GM19240 (cell line): ENCODE measurements around the gene ACVR1C.
"Not testable (repeated sequence)": the region's sequence is repeated elsewhere in the genome, so short reads cannot be mapped to it uniquely, and the experiment has no call there.

Experiments used
- DNase-seq: peaks from one replicate; pipeline ENCODE4 v3.0.0; 2011; ENCODE audit warnings: low spot score; ENCODE audit not compliant: insufficient read length

The ACVR1C gene

GRCh38 chr2:157574165-157574564 is 54.5 kb downstream of the ACVR1C start:
- no peak for DNase-seq

- peak; percentile 2 for DNase-seq
Observed at GRCh38 chr2:157572725-157573124, 55.9 kb downstream of the ACVR1C start.

- DNase-seq: not testable (repeated sequence)
Observed at GRCh38 chr2:157566623-157567022, 62.0 kb downstream of the ACVR1C start.

GRCh38 chr2:157566113-157566512 is 62.6 kb downstream of the ACVR1C start:
- DNase-seq: not testable (repeated sequence)

GRCh38 chr2:157565550-157565949 is 63.1 kb downstream of the ACVR1C start:
- no peak for DNase-seq

GRCh38 chr2:157559890-157560289 is 68.8 kb downstream of the ACVR1C start:
- no peak for DNase-seq

GRCh38 chr2:157559461-157559860 is 69.2 kb downstream of the ACVR1C start:
- no peak for DNase-seq

GRCh38 chr2:157559061-157559460 is 69.6 kb downstream of the ACVR1C start:
- DNase-seq: no peak

- DNase-seq: no peak
Observed at GRCh38 chr2:157557770-157558169, 70.9 kb downstream of the ACVR1C start.

- DNase-seq: no peak
Observed at GRCh38 chr2:157540102-157540501, 88.6 kb downstream of the ACVR1C start.

GRCh38 chr2:157538064-157538463 is 90.6 kb downstream of the ACVR1C start:
- DNase-seq: no peak

GRCh38 chr2:157536815-157537214 is 91.8 kb downstream of the ACVR1C start:
- DNase-seq: no peak

- no peak for DNase-seq
Observed at GRCh38 chr2:157528963-157529751, 99.5 kb downstream of the ACVR1C start.

- DNase-seq: no peak
Observed at GRCh38 chr2:157526070-157526469, 102.6 kb downstream of the ACVR1C start.

GRCh38 chr2:157523270-157524247 is 105.1 kb downstream of the ACVR1C start:
- no peak for DNase-seq

- DNase-seq: not testable (repeated sequence)
Observed at GRCh38 chr2:157514966-157515365, 113.7 kb downstream of the ACVR1C start.

GRCh38 chr2:157509744-157510143 is 118.9 kb downstream of the ACVR1C start:
- no peak for DNase-seq

GRCh38 chr2:157508676-157509075 is 120.0 kb downstream of the ACVR1C start:
- DNase-seq: no peak

GRCh38 chr2:157506586-157506985 is 122.1 kb downstream of the ACVR1C start:
- no peak for DNase-seq

- DNase-seq: no peak
Observed at GRCh38 chr2:157504623-157505022, 124.0 kb downstream of the ACVR1C start.

- no peak for DNase-seq
Observed at GRCh38 chr2:157501026-157501425, 127.6 kb downstream of the ACVR1C start.

GRCh38 chr2:157500334-157500733 is 128.3 kb downstream of the ACVR1C start:
- no peak for DNase-seq
